Neural cell (in vitro differentiated cells): ENCODE results near the gene CDC73. TPM values are rescaled to one million over a fixed set of nuclear protein-coding genes. Genes with fewer than 3 reads are reported as not detected.

ENCODE experiments used
- H2AFZ ChIP-seq: fragments of 200-600, 300-800 bp; sonication (generic), shearing (Covaris generic); 2 replicates; pipeline ENCODE4 v1.6.0; 2014; ENCODE audit warnings: low read depth, mild to moderate bottlenecking, antibody characterized with exemption, low read length, moderate library complexity
- H3F3A ChIP-seq: fragments of 200-600 bp; shearing (Covaris generic); 2 replicates; pipeline ENCODE4 v1.6.1; 2016; ENCODE audit warnings: mild to moderate bottlenecking, moderate library complexity, mixed read lengths, antibody characterized with exemption, low read length; ENCODE audit not compliant: insufficient read depth, poor library complexity, severe bottlenecking
- H3K27ac ChIP-seq: fragments of 200-600, 300-800 bp; sonication (generic), shearing (Covaris generic); 2 replicates; pipeline ENCODE4 v1.5.1; 2014; ENCODE audit warnings: mild to moderate bottlenecking, low read length, moderate library complexity
- H3K27me3 ChIP-seq: fragments of 300-800, 200-600 bp; sonication (generic), shearing (Covaris generic); 2 replicates; pipeline ENCODE4 v1.6.0; 2014; ENCODE audit warnings: mild to moderate bottlenecking, low read depth, low read length, moderate library complexity; ENCODE audit not compliant: insufficient read depth
- H3K36me3 ChIP-seq: fragments of 300-800, 200-600 bp; sonication (generic), shearing (Covaris generic); 2 replicates; pipeline ENCODE4 v1.5.1; 2014; ENCODE audit warnings: mild to moderate bottlenecking, antibody characterized with exemption, low read length, moderate library complexity; ENCODE audit not compliant: insufficient read depth
- H3K4me2 ChIP-seq: fragments of 300-800, 200-600 bp; sonication (generic), shearing (Covaris generic); 2 replicates; pipeline ENCODE4 v1.6.0; 2014; ENCODE audit warnings: mild to moderate bottlenecking, low read length
- H3K4me3 ChIP-seq: fragments of 300-800, 200-600 bp; sonication (generic), shearing (Covaris generic); 2 replicates; pipeline ENCODE4 v1.5.1; 2014; ENCODE audit warnings: mild to moderate bottlenecking, low read length, moderate library complexity
- H3K79me2 ChIP-seq: fragments of 200-600 bp; shearing (Covaris generic); replicated peaks from 2 replicates; pipeline ENCODE4 v1.6.0; 2014; ENCODE audit warnings: mild to moderate bottlenecking, low read length, moderate library complexity; ENCODE audit not compliant: insufficient read depth
- H3K9ac ChIP-seq: fragments of 300-800, 200-600 bp; sonication (generic), shearing (Covaris generic); 2 replicates; pipeline ENCODE4 v1.6.1; 2016; ENCODE audit warnings: mild to moderate bottlenecking, low read length, mixed read lengths
- H3K9me2 ChIP-seq: fragments of 200-600 bp; shearing (Covaris generic); 2 replicates; pipeline ENCODE4 v1.6.1; 2016; ENCODE audit warnings: mild to moderate bottlenecking, low read length, mixed read lengths; ENCODE audit not compliant: insufficient read depth
- H3K9me3 ChIP-seq: fragments of 200-600, 300-800 bp; sonication (generic), shearing (Covaris generic); 2 replicates; pipeline ENCODE4 v1.6.1; 2016; ENCODE audit warnings: mild to moderate bottlenecking, mixed run types, low read length, moderate library complexity, mixed read lengths
- H4K20me1 ChIP-seq: fragments of 200-600 bp; shearing (Covaris generic); 2 replicates; pipeline ENCODE4 v1.6.1; 2016; ENCODE audit warnings: mild to moderate bottlenecking, mixed run types; ENCODE audit not compliant: insufficient read depth
- EZH2 ChIP-seq: fragments of 200-600, 300-800 bp; shearing (Covaris generic), sonication (generic); IDR thresholded peaks from 2 replicates; pipeline ENCODE4 v1.6.1; 2014; ENCODE audit warnings: antibody characterized with exemption, low read length, borderline replicate concordance, mild to moderate bottlenecking; ENCODE audit not compliant: insufficient read depth, poor library complexity, severe bottlenecking
- RAD21 ChIP-seq: fragments of 450-650 bp; conservative IDR thresholded peaks from 2 replicates; pipeline ENCODE4 v1.6.1; 2014; ENCODE audit warnings: antibody characterized with exemption, mild to moderate bottlenecking, moderate library complexity
- polyA plus RNA-seq: library from polyadenylated mRNA; depleted of rRNA; stranded (reverse); fragments of >200 nt; gene quantifications from 2 replicates; pipeline ENCODE4 v1.2.3, GENCODE V29; 2014
- TF ChIP-seq, protein P1 (sequence below): fragments of 450-650 bp; IDR thresholded peaks from 2 replicates; pipeline ENCODE4 v1.5.1; 2014; ENCODE audit warnings: antibody characterized with exemption, mild to moderate bottlenecking, moderate library complexity; ENCODE audit not compliant: poor library complexity, severe bottlenecking

Gene CDC73
- polyA plus RNA-seq, 1 donor from 2014 or later: 11.9 TPM

DNA sequence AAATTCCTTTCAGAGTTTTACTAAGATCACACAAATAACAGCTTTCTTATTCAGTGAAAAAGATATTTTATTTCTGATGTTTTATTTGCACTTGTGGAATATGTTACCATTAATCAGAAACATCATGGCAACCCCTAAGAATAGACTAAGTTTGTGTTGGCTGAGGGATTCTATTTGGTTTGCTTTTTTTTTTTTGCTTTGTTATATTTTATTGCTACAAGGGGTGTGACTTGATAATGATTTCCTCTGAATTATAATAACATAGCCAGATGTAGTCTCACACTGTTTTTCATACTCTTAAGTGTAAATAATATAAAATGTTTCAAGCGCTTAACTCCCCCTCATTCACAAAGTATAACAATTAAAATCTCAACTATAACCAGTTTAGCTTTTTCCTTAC, 36.6 kb upstream of the CDC73 start:
- Histone ChIP-seq H3K4me2 (no peak overlapping the region), H4K20me1 (no peaks in the 10 kb centered on the region), H2AFZ (no peak overlapping the region), H3K36me3 (peaks cover 31% of the 10 kb centered on the region), H3K9me2 (no peaks in the 10 kb centered on the region), H3K9me3 (no peaks in the 10 kb centered on the region), H3K27me3 (no peaks in the 10 kb centered on the region), H3K27ac (no peak overlapping the region), H3F3A (no peaks in the 10 kb centered on the region), H3K79me2 (no peaks in the 10 kb centered on the region), H3K9ac (no peak overlapping the region), H3K4me3 (no peak overlapping the region)
- TF ChIP-seq, protein P1, sequence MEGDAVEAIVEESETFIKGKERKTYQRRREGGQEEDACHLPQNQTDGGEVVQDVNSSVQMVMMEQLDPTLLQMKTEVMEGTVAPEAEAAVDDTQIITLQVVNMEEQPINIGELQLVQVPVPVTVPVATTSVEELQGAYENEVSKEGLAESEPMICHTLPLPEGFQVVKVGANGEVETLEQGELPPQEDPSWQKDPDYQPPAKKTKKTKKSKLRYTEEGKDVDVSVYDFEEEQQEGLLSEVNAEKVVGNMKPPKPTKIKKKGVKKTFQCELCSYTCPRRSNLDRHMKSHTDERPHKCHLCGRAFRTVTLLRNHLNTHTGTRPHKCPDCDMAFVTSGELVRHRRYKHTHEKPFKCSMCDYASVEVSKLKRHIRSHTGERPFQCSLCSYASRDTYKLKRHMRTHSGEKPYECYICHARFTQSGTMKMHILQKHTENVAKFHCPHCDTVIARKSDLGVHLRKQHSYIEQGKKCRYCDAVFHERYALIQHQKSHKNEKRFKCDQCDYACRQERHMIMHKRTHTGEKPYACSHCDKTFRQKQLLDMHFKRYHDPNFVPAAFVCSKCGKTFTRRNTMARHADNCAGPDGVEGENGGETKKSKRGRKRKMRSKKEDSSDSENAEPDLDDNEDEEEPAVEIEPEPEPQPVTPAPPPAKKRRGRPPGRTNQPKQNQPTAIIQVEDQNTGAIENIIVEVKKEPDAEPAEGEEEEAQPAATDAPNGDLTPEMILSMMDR: no peak
- TF ChIP-seq EZH2: no peak

GRCh38 chr1:193086342-193086741, 35.5 kb upstream of the CDC73 start:
- Histone ChIP-seq H3K4me3 (no peak overlapping the region), H3K9me3 (no peaks in the 10 kb centered on the region), H3K79me2 (no peaks in the 10 kb centered on the region), H4K20me1 (no peaks in the 10 kb centered on the region), H3F3A (no peaks in the 10 kb centered on the region), H3K9me2 (no peaks in the 10 kb centered on the region), H3K4me2 (no peak overlapping the region), H3K27ac (no peak overlapping the region), H3K27me3 (no peaks in the 10 kb centered on the region), H3K36me3 (peaks cover 27% of the 10 kb centered on the region), H2AFZ (no peak overlapping the region), H3K9ac (no peak overlapping the region)
- TF ChIP-seq, protein P1: no peak

DNA sequence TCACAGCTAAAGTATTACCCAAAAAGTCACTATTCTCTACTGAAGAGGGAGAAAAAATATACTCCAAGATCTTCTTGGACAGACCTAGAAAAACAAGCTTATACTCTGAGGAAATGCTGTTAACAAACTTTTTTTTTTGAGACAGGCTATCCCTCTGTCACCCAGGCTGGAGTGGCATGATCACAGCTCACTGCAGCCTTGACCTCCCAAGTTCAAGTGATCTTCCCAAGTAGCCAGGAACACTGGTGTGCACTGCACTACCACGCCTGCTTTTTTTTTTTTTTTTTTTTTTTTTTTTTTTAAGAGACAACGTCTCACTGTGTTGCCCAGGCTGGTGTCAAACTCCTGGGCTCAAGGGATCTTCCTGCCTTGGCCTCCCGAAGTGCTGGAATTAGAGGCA, 33.9 kb upstream of the CDC73 start:
- no peak overlapping the region for H3K4me2 ChIP-seq
- no peaks in the 10 kb centered on the region for H3K9me2 ChIP-seq
- H2AFZ ChIP-seq: no peak overlapping the region
- no peaks in the 10 kb centered on the region for H3K27me3 ChIP-seq
- H3K79me2 ChIP-seq: no peaks in the 10 kb centered on the region
- H3K36me3 ChIP-seq: peaks cover 16% of the 10 kb centered on the region
- H3K4me3 ChIP-seq: no peak overlapping the region
- no peaks in the 10 kb centered on the region for H3K9me3 ChIP-seq
- no peak overlapping the region for H3K27ac ChIP-seq
- no peaks in the 10 kb centered on the region for H3F3A ChIP-seq
- TF ChIP-seq RAD21 (no peak), EZH2 (no peak)
- no peak overlapping the region for H3K9ac ChIP-seq
- H4K20me1 ChIP-seq: no peaks in the 10 kb centered on the region

DNA sequence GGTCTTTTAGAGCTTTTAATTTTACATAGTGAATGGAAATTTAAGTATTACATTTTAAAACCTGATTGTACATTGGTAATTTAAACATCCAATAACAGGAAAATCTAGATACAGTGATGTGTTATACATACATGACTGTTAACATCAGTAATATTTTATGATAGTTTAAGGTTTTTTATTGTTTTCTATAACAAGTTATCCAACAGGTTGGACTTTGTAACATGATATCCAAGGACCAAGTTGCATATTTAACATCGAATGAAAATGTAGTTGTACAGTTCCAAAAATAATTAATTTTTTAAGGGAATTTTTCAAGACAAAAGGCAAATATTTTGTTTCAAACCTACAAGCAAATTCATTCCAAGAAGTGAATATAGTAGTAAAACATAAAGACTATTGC, 31.0 kb upstream of the CDC73 start:
- Histone ChIP-seq H3K27me3 (no peaks in the 10 kb centered on the region), H3F3A (no peaks in the 10 kb centered on the region), H3K9me2 (no peaks in the 10 kb centered on the region), H2AFZ (no peak overlapping the region), H4K20me1 (no peaks in the 10 kb centered on the region), H3K79me2 (no peaks in the 10 kb centered on the region), H3K9me3 (no peaks in the 10 kb centered on the region), H3K27ac (no peak overlapping the region), H3K36me3 (peaks cover 7% of the 10 kb centered on the region), H3K4me2 (no peak overlapping the region), H3K4me3 (no peak overlapping the region), H3K9ac (no peak overlapping the region)
- TF ChIP-seq, protein P1: no peak
